Ramos (cell line): ENCODE data around the gene CLN5.
"Not testable (repeated sequence)": the region's sequence is repeated elsewhere in the genome, so short reads cannot be mapped to it uniquely, and the experiment has no call there.

Source experiments
- in situ Hi-C: fragments of 300-500 bp; cut with MboI; formaldehyde crosslinking; loops from one replicate; pipeline ENCODE4 v1.14.3; 2022; ENCODE audit warnings: low sequenced_read_pairs; ENCODE audit not compliant: unreplicated experiment

CLN5 gene

DNA sequence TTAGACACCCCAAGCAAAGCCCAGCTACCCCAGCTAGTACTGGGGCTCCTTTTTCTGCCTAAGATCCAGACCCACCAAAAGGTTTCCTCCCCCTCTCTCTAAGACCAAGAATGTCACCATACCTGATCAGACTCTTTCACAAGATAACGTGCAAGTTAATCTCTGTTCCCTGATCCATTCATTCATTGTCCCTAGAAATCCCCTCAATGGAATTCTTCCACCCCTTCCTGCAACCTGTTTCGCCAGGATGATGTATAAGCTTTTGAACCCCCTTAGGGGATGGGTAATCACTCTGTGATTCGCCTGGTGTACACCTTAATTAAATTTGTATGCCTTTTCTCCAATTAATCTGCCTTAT, 17.3 kb upstream of the CLN5 start:
- in situ Hi-C loops = no loop called here

DNA sequence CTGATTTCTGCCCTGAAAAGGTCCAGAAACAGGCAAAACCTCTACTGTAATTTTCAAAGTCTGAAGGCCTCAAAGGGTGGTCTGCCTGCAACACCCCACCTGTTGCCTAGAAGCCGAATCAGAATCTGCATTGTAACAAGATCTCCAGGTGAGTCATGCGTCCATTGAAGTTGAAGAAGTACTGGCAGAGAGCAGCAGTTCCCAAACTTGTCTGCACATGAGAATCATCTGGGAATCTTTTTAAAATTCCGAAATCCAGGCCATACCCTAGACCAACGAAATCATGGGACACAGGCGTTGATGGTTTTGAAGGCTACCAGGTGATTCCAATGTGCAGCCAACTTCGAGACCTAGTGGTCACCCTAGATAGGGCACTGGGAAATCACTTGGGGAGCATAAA, 16.0 kb upstream of the CLN5 start:
- in situ Hi-C loops = no loop called here

DNA sequence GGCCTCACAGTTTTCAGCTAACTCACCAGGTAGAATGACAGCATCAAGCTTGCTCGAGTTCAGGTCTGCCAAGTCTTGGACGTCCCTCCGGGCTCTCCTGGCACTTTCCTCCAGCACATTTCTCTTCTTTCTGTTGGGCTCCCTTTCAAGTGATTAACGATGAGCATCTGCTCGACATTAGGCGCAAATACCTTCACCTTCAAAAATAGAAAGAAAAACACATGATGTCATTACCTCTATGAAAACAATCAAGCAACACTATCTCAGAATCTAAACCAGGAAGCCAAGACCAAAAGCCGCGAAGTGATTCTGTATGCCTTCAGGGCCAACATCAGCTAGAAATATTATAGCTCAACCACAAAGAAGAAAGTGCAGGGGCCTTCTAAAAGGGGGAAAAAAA, 15.4 kb upstream of the CLN5 start:
- in situ Hi-C loops = no loop called here

DNA sequence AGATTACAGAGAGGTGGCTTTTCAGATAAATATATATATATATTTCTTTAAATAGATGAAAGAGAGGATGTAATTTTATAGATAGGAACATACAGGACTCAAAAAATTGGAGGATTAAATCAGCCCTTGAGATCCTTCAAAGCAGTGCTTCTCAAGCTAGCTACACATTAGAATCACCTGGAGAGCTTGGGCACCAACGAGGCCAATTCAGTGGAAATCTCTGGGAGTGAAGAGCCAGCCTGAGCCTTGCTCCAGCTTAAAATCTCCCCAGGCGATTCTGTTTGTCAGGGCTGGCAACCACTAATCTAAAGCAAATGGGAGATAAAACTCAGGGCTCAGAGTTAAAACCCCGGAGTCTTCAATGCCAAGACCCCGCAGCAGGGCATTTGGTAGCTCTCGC, 15.0 kb upstream of the CLN5 start:
- in situ Hi-C loops = no loop called here

DNA sequence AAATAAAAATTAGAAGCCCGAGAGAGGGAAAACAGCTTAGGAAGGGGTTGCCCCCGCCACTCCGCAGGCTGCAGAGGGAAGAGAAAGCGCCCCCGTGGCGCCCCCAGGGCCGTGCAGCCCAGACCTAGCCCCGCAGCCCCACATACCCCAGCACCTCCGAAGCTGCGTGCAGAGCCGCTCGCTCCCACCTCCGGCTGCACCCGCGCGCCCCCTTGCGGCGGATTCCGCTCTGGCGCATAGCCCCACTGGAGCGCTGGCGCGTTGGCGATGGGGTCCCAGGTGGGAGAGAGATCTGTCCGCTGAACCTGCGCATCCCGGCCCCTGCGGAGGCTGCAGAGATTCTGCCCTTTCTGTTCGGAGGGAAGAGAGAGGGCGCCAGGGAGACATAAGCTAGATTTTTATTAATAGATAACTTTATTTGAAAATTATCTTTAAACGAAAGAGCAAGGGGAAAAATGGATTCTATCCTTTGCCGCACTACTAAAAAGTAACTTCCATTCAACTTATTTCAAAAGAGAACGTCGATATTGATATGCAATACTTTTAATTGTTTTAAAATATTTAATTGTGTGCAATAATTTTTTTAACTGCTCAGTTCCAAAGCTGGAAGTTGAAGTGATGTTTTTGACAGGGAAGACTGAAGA, 11.7 kb upstream of the CLN5 start:
- in situ Hi-C loops = no loop called here

DNA sequence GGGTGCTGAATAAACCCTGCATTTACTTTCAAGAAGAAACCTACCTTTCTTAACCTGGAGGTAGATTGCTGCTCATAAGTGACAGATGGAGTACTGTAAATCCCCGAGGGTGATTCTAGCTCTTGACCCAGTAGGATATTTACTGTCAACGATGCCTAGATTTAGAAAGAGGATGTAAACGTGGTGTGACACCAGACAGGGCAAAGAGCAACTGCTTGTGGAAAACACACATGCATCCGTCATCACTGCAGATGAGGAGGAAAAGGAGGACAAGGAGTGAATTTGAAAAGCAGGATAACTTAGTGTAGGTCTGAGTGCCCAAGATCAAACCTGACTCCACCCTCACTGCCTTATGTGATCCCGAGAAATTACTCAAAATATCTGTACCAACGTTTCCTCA, 9.8 kb upstream of the CLN5 start:
- in situ Hi-C loops = no loop called here

DNA sequence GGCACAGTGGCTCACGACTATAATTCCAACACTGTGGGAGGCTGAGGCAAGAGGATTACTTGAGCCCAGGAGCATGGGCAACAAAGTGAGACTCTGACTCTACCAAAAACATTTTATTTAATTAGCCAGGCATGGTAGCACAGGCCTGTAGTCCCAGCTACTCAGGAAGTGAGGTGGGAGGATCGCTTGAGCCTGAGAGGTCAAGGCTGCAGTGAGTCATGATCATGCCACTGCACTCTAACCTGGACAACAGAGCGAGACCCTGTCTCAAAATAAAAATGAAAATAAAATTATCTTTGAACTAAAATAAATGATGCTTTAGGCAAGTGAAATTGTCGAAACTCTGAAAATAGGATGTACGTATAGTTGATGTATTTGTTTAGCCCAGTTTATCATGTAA, 8.2 kb upstream of the CLN5 start:
- in situ Hi-C loops = no loop called here

DNA sequence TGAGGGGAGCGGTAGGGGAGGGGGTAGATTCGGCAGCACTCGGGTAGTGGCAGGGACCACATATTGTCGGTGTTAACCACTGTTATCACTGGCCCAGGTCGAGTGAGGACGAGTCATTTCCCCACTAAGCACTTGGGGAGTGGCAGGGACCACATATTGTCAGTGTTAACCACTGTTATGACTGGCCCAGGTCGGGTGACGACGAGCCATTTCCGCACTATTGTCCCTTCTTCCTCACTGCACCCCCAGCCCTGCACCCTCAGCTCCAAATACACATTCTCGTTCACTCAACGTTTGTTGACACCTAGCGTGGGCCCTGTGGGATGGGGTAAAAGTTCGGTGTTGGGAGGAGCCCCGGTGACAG, 467 bp upstream of the CLN5 start:
- in situ Hi-C loops = no loop called here

DNA sequence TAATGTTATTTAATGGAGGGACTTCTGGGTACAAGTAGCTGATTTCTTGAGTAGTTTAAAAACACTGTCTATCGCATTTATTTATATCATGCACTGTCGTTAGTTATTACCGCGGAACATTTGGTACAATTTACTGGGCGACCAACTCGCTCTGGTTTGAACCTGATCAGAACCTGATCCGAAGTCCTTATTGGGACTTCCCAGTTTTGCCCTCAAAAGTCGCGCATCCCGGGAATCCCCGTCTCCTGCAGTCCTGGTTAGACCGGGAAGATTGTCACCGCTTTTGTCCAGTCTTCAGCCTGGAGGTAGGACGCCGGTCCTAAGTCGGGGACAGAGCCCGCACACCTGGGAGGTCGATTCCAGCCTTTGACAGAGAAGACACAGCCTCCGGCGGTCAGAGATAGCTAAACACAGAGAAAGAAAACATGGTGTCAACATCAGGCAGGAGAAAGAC, 694 bp downstream of the CLN5 start:
- in situ Hi-C loops = no loop called here

DNA sequence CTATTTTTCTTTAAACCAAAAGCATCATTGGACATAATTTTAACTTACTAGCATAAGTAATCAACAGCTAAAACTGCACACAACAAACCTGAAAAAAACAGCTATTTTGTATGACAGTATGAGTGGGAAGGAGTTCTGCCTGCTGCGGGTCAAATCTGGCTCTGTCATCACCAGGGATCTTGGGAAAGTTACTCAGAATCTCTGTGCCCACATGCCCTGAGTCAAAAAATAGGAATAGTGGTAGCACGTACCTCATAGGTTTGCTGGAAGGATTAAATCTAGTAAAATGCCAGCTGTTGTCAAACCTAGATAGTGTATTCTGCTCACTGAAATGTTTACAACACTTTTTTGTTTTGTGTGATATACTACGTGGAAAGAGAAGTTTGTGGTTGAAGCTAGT, 1.1 kb downstream of the CLN5 start:
- in situ Hi-C loops = no loop called here

DNA sequence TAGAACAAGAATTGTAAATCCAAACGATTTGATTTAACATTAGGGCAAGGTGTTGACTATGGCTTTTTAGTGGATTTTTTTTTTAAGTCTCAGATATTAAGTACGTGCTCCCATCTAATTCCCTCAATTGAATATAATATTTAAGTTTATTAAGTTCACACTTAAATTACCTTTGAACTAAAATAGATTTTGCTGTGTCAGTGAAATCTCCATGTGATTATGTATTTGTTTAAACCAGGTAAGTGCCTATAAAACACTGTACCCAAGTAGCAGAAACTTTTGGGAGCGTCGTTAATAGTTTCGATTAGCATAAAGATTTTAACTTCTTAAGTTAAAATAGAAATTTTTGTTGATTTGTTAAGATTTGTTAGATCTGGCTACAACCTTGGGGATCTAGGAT, 1.6 kb downstream of the CLN5 start:
- in situ Hi-C loops = no loop called here

DNA sequence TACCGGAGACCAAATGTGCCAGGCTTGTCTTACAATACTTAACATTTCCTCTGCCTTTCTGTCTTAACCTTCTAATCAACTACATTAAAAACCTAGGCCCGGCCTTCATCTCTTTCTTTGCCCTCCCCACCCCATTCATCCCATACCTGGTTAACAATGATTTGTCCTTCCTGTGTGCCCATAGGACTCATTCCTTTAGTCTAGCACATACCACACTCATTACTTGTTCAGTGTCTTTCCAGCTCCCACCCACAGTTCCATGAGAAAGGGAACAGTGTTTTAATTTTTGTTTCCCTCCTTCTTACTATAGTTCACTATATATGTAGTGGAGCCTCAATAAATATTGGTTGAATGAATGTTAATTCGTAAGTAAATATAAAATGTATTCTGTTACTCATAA, 2.4 kb downstream of the CLN5 start:
- in situ Hi-C loops = no loop called here

DNA sequence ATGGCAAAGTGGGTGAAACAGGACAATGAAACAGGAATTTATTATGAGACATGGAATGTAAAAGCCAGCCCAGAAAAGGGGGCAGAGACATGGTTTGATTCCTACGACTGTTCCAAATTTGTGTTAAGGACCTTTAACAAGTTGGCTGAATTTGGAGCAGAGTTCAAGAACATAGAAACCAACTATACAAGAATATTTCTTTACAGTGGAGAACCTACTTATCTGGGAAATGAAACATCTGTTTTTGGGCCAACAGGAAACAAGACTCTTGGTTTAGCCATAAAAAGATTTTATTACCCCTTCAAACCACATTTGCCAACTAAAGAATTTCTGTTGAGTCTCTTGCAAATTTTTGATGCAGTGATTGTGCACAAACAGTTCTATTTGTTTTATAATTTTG, 8.6 kb downstream of the CLN5 start:
- in situ Hi-C loops = no loop called here

DNA sequence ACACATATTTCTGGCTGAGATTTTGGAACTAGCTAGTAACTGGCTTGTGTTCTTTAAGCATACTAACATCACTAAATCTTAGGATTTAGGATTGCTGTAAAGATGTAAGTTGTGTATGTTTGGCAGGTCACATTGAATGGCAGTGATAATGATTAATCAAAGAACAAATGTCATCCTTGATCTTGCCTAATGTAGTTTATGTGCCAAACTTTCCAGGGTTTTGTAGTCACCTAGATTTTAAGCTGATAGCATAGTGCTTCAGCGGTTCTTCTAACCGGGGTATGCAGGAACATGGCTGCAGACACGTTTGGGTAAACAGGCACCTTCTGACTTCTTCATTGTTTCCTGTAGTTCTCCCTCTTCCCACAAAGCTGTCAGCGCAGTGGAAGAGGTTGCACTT, 9.7 kb downstream of the CLN5 start:
- in situ Hi-C loops = no loop called here

DNA sequence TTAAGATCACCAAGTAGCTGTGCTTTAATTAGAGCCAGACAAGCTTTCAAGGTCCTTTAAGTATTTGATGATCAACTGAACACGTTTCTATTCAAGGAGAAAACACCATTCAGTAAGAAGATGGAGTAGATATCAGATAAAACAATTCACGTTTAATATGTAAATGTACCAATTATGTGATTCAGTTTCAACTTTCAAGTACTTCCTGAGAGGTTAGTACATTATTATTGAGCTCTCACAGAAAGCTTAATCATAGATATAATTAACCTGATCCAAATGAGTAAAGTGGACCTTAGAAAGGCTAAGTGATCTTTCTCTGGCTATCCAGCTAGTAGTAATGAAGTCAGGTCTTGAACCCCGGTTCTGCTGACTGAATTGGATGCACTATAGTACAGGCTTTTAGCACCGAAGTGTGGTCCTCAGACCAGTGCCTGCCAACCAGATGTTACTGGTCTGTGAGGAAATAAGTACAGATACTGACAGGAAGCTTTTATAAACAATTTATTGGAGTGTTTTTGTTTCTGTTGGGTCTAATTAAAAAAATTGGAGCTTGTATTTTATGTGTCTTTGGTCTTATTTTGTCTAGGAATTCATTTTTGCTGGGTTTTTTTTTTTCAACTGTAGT, 10.2 kb downstream of the CLN5 start:
- in situ Hi-C loops = no loop called here

DNA sequence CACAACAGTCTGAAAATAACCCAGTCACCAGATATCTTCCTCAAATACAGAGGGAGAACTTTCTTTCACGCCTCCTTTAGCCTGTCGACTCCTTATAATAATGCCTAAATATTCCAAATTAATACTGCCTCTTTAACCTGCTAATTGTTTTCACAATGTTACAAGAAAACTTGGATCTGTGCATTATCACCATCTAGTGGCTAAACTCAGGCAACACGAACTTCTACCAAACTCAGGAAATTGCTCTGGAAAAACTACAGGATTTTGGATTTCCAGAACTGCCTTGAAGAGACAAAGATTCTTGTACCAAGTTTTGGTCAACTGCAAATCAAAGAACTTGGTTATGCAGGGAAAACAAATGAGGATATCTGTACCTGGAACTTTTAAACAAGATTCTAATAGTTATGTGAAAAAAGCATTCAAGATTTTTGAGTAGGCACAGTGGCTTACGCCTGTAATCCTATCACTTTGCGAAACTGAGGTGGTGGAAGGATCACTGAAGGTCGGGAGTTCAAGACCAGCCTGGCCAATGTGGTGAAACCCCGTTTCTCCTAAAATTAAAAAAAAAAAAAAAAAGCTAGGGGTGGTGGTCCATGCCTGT, 10.8 kb downstream of the CLN5 start:
- in situ Hi-C loops = no loop called here

DNA sequence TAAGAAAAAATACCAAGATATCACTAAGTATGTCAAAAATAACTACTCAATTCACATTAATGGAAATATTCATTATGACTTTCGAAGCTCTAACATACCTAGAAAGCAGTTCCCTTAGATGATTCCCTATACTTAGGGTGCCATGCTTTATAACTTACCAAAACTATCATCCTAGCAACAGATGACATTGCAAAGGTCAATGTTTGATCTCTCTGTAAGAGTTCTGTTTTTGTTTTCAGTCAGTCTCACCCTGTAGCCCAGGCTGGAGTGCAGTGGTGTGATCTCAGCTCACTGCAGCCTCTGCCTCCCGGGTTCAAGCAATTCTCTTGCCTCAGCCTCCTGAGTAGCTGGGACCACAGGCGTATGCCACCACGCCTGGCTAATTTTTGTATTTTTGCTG, 16.5 kb downstream of the CLN5 start:
- in situ Hi-C loops = not testable (repeated sequence)

DNA sequence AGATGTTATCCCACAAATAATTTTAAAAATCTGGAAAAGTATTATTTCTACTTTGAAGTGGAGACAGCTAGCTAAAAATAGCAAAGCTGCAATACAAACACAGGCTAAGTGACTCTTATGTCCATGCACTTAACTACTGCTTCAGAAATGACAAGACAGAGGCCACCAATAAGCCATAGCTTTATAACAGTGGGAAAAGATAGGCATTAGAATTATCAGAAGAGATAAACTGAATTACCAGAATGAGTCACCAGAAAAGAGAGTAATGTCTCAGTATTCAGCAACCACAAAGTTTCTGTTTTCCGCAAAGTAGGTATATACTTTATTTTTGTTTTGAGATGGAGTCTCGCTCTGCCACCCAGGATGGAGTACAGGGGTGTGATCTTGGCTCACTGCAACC, 17.1 kb downstream of the CLN5 start:
- in situ Hi-C loops = no loop called here

DNA sequence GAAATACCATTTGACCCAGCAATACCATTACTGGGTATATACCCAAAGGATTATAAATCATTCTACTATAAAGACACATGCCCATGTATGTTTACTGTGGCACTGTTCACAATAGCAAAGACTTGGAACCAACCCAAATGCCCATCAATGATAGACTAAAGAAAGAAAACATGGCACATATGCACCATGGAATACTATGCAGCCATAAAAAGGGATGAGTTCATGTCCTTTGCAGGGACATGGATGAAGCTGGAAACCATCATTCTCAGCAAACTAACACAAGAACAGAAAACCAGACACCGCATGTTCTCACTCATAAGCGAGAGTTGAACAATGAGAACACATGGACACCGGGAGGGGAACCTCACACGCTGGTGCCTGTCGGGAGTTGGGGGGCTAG, 17.8 kb downstream of the CLN5 start:
- in situ Hi-C loops = not testable (repeated sequence)

DNA sequence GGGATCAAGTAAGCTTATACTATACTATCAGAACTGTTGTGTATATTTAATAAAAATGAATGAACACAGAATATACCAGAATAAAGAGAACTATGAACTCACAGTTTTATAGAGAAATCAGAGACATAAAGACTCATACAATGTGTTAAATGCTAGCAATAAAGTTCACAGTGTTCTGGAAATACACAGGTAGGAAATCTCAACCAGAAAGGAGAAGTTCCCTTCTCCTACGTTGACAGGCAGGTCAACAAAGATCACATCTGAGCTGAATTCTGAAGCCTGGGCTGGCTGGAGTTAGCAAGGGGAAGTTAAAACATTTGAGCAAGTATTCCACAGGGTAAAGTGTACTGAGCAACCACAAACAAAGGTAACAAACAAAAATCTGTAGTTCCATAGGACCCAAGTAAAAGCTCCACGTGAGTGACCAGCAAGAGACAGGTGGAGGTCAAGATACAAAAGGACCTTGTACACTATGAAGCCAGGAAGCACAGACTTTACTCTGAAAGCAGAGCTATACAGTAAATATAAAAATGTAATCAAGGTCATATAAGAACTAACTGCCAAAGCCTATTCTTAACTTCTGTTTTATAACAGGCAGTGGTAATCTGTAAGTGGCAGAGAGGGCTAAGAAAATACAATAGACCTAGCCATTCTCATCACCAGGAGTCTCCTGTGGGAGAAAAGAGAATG, 22.1 kb downstream of the CLN5 start:
- in situ Hi-C loops = no loop called here

DNA sequence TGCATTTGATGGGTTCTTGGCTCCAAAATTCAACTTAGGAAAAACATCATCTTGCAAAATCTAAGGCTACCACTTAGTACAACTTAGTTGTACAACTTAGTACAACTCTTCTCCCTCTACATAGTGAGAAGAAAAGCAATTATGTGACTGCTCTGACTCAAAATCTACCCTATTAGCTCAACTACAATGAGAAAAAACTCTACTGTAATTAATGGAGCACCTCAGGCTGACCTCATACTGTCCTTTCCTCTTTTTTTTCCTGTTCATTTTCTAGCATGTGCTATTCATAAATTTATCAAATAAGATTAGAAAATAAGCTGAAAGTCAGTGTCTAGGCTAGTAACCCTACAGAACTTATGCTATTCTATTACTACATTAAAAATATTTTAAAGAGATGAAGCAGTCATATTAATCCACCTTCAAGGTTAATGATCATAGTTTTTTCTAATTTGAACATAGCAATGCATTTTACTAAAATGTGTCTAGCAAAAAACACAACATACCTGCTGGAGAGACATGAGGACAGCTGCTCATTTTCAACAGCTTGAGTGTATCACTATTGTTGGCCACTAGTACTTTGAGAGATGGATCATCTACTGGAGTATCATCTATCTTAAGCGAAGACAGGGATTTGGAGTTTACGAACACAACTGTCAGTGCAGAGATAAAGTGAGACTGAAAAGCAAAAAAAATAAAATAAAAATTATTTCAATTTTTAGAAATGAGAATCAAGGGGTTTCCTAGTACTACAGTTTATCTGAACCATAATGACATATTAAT, 23.2 kb downstream of the CLN5 start:
- in situ Hi-C loops = no loop called here
